ENCODE data around the gene PTPRN2. TPM values are rescaled to one million over a fixed set of nuclear protein-coding genes. Genes with fewer than 3 reads are reported as not detected.

PTPRN2 gene
- total RNA-seq, 1 experiment from 2014 or later, result 1.1 TPM

- H3K9me3 ChIP-seq (ENCODE audit: control insufficient read depth, insufficient read depth, low read depth, low read length), result no peaks in the 10 kb centered on the region
- H3K36me3 ChIP-seq (ENCODE audit: control insufficient read depth, insufficient read depth, low read length), result no peaks in the 10 kb centered on the region
- ATAC-seq (0 out of 2 replicates have a peak, but pooled peaks have one; percentile 48), DNase-seq (ENCODE audit: low read depth, low spot score) (no peak)
- TF ChIP-seq POLR2AphosphoS5 (IDR thresholded peaks at IDR 0.05; ENCODE audit: low read depth, low read length), result no peak
- TF ChIP-seq, protein P1, sequence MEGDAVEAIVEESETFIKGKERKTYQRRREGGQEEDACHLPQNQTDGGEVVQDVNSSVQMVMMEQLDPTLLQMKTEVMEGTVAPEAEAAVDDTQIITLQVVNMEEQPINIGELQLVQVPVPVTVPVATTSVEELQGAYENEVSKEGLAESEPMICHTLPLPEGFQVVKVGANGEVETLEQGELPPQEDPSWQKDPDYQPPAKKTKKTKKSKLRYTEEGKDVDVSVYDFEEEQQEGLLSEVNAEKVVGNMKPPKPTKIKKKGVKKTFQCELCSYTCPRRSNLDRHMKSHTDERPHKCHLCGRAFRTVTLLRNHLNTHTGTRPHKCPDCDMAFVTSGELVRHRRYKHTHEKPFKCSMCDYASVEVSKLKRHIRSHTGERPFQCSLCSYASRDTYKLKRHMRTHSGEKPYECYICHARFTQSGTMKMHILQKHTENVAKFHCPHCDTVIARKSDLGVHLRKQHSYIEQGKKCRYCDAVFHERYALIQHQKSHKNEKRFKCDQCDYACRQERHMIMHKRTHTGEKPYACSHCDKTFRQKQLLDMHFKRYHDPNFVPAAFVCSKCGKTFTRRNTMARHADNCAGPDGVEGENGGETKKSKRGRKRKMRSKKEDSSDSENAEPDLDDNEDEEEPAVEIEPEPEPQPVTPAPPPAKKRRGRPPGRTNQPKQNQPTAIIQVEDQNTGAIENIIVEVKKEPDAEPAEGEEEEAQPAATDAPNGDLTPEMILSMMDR (IDR thresholded peaks at IDR 0.05), result no peak
- no peak for TF ChIP-seq REST (IDR thresholded peaks at IDR 0.05; ENCODE audit: insufficient read depth in 1 of 2, low read depth in 2 of 2, low read length in 1 of 2)
- no peak for TF ChIP-seq SIN3A (IDR thresholded peaks at IDR 0.05; ENCODE audit: borderline replicate concordance, insufficient read depth, low read depth, low read length)
- no peak for TF ChIP-seq TCF7L2 (IDR thresholded peaks at IDR 0.05; ENCODE audit: low read depth, low read length)
- in situ Hi-C loops (cut with HindIII; ENCODE audit: low pct_unique_long_range_greater_than_20kb, low sequenced_read_pairs), result no loop called here
- H3K27me3 ChIP-seq (ENCODE audit: control insufficient read depth, insufficient read depth, low read length), result no peaks in the 10 kb centered on the region; the same call in 1 of the 2 replicates
- H3K27ac ChIP-seq (ENCODE audit: low read length), result no peak overlapping the region
- ChIA-PET POLR2A (no interaction called here), CTCF (no interaction called here)
- no peaks in the 10 kb centered on the region for H3K4me1 ChIP-seq (ENCODE audit: control insufficient read depth, insufficient read depth, low read length)
- BruUV-seq (replicated peaks), result no TSS peak
- intact Hi-C loops (cut with micrococcal nuclease; ENCODE audit: unreplicated experiment), result no loop called here
- no peak overlapping the region for H3K4me3 ChIP-seq (ENCODE audit: low read depth in 2 of 2, low read length in 2 of 2)
Observed at GRCh38 chr7:158277219-158278141, 310.1 kb downstream of the PTPRN2 start.

GRCh38 chr7:158276414-158277218, 311.0 kb downstream of the PTPRN2 start:
- ChIA-PET POLR2A (interaction anchor here (0.6 kb wide), 1 partner anchor 492 kb away, joined by 10 read pairs; no protein-coding TSS in a partner anchor), CTCF (no interaction called here)
- H3K4me3 ChIP-seq (ENCODE audit: low read depth in 2 of 2, low read length in 2 of 2), result no peak overlapping the region
- no peaks in the 10 kb centered on the region for H3K4me1 ChIP-seq (ENCODE audit: control insufficient read depth, insufficient read depth, low read length)
- no peaks in the 10 kb centered on the region for H3K9me3 ChIP-seq (ENCODE audit: control insufficient read depth, insufficient read depth, low read depth, low read length)
- H3K36me3 ChIP-seq (ENCODE audit: control insufficient read depth, insufficient read depth, low read length), result no peaks in the 10 kb centered on the region
- ATAC-seq, result no peak
- intact Hi-C loops (cut with micrococcal nuclease; ENCODE audit: unreplicated experiment) (no loop called here), in situ Hi-C loops (cut with HindIII; ENCODE audit: low pct_unique_long_range_greater_than_20kb, low sequenced_read_pairs) (no loop called here)
- BruUV-seq (replicated peaks), result no TSS peak
- TF ChIP-seq SIN3A (IDR thresholded peaks at IDR 0.05; ENCODE audit: borderline replicate concordance, insufficient read depth, low read depth, low read length), result no peak
- TF ChIP-seq, protein P1 (IDR thresholded peaks at IDR 0.05), result no peak
- TF ChIP-seq POLR2AphosphoS5 (IDR thresholded peaks at IDR 0.05; ENCODE audit: low read depth, low read length), result no peak
- no peak for TF ChIP-seq TCF7L2 (IDR thresholded peaks at IDR 0.05; ENCODE audit: low read depth, low read length)
- TF ChIP-seq REST (IDR thresholded peaks at IDR 0.05; ENCODE audit: insufficient read depth in 1 of 2, low read depth in 2 of 2, low read length in 1 of 2), result no peak
- no peaks in the 10 kb centered on the region; the same call in 1 of the 2 replicates for H3K27me3 ChIP-seq (ENCODE audit: control insufficient read depth, insufficient read depth, low read length)
- DNase-seq (ENCODE audit: low read depth, low spot score), result no peak
- H3K27ac ChIP-seq (ENCODE audit: low read length), result no peak overlapping the region
